BE2C (cell line): ENCODE measurements around the gene SMC6.

Experiments used
- DNase-seq: peaks from one replicate; pipeline ENCODE4 v3.0.0-alpha.2; 2020
- H3K27me3 ChIP-seq: fragments of 250-450 bp; sonication (Bioruptor Pico); 2 replicates; pipeline ENCODE4 v1.5.1; 2020; ENCODE audit warnings: mild to moderate bottlenecking
- H3K36me3 ChIP-seq: fragments of 250-450 bp; sonication (Bioruptor Pico); 2 replicates; pipeline ENCODE4 v1.5.1; 2020; ENCODE audit warnings: mild to moderate bottlenecking
- H3K4me1 ChIP-seq: fragments of 250-450 bp; sonication (Bioruptor Pico); 2 replicates; pipeline ENCODE4 v1.5.1; 2020
- H3K4me3 ChIP-seq: 2 replicates; pipeline ENCODE4 v1.5.1; 2011; ENCODE audit warnings: low read depth, low read length
- H3K9me3 ChIP-seq: fragments of 250-450 bp; sonication (Bioruptor Pico); 2 replicates; pipeline ENCODE4 v1.5.1; 2020
- TF ChIP-seq, protein P1 (sequence below): IDR thresholded peaks from 2 replicates; pipeline ENCODE4 v1.5.1; 2012; ENCODE audit warnings: mild to moderate bottlenecking, low read depth, low read length

Gene SMC6

DNA sequence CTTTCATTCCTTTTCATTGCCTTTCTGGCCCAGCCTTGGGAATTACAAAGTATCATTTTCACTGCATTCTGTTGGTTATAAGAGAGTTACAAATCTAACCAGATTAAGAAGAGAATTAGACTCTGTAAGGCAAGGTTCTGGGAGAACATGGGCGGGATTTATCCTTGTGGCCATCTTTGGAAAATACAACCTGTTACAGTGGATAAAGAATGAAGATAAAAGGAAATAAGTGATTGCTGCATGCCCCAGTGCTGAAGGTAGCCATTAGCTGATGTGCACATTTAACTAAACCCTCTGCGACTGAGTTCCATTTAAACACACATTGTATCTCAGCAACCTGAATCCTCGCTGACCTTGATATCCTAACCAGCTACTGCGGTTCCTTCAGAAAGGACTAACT, 93.4 kb downstream of the SMC6 start:
- no peaks in the 10 kb centered on the region for H3K27me3 ChIP-seq
- H3K36me3 ChIP-seq = peaks cover 7% of the 10 kb centered on the region; the same call in 1 of the 2 replicates
- no peak for DNase-seq
- H3K4me1 ChIP-seq = no peaks in the 10 kb centered on the region
- no peak overlapping the region for H3K4me3 ChIP-seq
- TF ChIP-seq, protein P1, sequence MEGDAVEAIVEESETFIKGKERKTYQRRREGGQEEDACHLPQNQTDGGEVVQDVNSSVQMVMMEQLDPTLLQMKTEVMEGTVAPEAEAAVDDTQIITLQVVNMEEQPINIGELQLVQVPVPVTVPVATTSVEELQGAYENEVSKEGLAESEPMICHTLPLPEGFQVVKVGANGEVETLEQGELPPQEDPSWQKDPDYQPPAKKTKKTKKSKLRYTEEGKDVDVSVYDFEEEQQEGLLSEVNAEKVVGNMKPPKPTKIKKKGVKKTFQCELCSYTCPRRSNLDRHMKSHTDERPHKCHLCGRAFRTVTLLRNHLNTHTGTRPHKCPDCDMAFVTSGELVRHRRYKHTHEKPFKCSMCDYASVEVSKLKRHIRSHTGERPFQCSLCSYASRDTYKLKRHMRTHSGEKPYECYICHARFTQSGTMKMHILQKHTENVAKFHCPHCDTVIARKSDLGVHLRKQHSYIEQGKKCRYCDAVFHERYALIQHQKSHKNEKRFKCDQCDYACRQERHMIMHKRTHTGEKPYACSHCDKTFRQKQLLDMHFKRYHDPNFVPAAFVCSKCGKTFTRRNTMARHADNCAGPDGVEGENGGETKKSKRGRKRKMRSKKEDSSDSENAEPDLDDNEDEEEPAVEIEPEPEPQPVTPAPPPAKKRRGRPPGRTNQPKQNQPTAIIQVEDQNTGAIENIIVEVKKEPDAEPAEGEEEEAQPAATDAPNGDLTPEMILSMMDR = no peak
- no peaks in the 10 kb centered on the region for H3K9me3 ChIP-seq

DNA sequence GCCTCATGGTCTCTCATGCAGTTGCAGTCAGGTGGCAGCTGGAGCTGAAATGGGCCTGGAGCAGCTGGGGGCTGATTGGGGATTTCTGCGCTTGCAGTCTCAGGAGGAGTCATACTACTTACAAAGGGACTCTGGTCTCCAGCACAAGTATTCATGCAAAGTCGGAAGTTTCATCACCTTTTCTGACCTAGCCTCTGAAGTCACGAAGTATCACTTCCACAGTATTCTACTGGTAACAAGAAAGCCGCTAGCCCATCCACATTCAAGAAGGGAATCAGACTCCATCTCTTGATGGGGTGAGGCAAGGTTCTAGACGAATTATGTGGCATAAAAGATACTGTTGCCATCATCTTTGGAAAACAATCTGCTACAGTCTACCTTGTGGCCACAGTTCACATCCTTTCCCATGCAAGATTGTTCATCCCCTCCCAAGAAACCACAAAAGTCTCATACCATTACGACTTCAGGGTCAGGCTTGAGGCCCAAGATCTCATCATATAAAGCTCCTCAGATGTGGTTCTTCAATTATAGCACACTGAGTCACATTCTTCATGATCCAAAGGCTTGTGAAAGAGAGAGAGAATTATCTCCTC, 95.3 kb downstream of the SMC6 start:
- no peak for DNase-seq
- Histone ChIP-seq H3K9me3 (no peaks in the 10 kb centered on the region), H3K36me3 (peaks cover 7% of the 10 kb centered on the region; the same call in 1 of the 2 replicates), H3K27me3 (no peaks in the 10 kb centered on the region), H3K4me1 (no peaks in the 10 kb centered on the region), H3K4me3 (no peak overlapping the region)
- TF ChIP-seq, protein P1 = no peak

DNA sequence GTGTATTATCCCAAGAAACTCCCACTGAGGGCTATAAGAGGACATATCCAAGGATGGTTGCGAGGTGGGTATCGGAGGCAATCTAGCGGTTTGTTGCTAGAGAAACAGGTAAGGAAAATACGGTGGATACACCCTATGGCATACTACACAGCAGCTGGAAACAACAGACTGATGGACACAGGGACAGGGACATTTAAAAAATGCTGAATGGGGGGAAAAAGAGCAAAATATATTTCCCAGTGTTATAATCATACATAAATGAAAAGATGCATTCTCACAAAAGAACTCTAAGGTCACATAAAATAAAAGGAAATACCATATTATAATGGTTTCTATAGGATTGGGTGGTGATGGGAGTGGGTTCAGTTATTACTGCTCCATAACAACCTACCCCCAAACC, 95.9 kb downstream of the SMC6 start:
- H3K4me3 ChIP-seq = no peak overlapping the region
- peaks cover 7% of the 10 kb centered on the region; the same call in 1 of the 2 replicates for H3K36me3 ChIP-seq
- DNase-seq = no peak
- no peaks in the 10 kb centered on the region for H3K9me3 ChIP-seq
- no peaks in the 10 kb centered on the region for H3K4me1 ChIP-seq
- TF ChIP-seq, protein P1 = no peak
- no peaks in the 10 kb centered on the region for H3K27me3 ChIP-seq

DNA sequence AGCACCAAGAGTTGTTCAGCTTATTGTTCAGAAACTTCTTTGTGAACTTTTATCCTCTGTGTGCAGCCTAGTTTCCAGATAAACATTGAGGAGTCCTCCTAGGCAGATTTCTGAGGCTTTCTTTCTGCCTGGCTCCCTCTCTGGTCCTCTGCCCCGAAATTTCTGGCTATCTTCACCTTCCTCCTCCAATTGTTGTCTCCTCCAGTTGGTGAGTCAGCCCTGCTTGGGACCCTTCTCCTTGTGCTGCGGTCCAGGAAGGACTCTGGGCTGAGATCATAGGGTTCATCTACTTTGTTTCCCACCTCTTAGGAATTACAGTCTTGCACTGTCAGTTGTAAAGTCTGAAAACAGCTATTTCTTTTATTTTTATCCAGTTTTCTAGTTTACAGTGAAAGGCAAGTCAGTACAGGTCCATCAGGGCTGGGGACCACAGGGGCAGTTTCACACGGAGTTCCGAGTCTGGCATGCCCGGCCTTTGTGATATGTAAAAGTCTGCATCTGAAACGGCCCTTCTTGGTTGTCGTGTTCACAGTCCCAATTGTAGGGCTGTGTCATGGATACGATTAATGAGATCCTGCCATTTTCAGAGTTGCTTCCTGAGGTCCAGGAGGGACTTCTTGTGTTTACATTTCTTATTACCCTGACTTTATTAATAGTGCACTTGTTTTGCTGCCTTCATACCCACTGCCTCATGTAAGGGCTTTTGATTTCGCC, 100.8 kb downstream of the SMC6 start:
- TF ChIP-seq, protein P1 = no peak
- Histone ChIP-seq H3K9me3 (no peaks in the 10 kb centered on the region), H3K27me3 (no peaks in the 10 kb centered on the region), H3K36me3 (no peaks in the 10 kb centered on the region), H3K4me3 (no peak overlapping the region), H3K4me1 (no peaks in the 10 kb centered on the region)
- no peak for DNase-seq

DNA sequence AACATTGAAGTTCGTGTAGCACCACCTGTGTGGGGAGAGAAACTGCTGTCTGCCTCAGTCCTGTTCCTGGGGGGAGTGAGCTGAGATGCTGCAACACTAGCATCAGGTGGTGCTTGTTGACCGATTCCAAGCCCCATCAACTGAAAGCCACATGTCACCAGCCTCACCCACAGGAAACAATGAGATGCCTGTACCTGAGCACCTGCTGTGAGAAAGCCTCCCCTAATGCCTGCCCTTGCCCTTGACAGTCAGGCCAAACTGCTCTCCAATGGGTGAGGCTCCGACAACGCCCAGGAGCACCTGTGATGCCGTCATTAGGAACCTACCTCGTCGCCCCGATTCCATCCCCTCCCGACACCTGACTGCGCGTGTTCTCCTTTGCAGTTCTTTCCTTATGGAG, 104.6 kb downstream of the SMC6 start:
- no peak for DNase-seq
- TF ChIP-seq, protein P1 = no peak
- H3K4me1 ChIP-seq = no peaks in the 10 kb centered on the region

DNA sequence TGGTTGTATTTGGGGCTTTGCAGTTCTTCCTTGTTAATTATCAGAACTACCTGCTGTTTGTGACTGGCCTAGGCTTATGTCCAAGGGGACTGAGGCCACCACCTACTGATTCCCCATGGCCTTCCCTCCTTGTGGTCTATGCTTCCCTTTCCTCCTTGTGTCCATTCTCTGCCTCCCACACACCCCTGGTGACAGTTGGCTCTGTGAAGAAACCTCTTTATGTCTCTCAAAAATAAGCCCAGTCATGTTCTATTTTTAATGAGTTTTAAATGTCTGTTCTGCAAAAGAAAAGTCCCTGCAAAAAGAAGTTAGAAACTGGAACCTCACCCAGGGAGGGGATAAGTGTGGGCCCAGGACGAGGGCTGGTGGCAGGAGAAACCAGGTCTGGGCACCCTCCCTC, 105.0 kb downstream of the SMC6 start:
- DNase-seq = no peak
- Histone ChIP-seq H3K36me3 (no peaks in the 10 kb centered on the region), H3K4me3 (no peak overlapping the region), H3K27me3 (no peaks in the 10 kb centered on the region), H3K9me3 (no peaks in the 10 kb centered on the region), H3K4me1 (no peaks in the 10 kb centered on the region)
- TF ChIP-seq, protein P1 = no peak

More for the DNA sequence above, 104.6 kb downstream of the SMC6 start:
- H3K27me3 ChIP-seq = no peaks in the 10 kb centered on the region
- no peaks in the 10 kb centered on the region for H3K36me3 ChIP-seq
- H3K4me3 ChIP-seq = no peak overlapping the region
- no peaks in the 10 kb centered on the region for H3K9me3 ChIP-seq
